Hepatocyte (in vitro differentiated cells): Measurements from ENCODE around the gene CCDC154.

Source experiments
- CTCF ChIP-seq: fragments of 200-600 bp; sonication (generic); IDR thresholded peaks from 2 replicates; pipeline ENCODE4 v1.5.1; 2016; ENCODE audit warnings: antibody characterized with exemption, mild to moderate bottlenecking; ENCODE audit not compliant: poor library complexity
- EZH2 ChIP-seq: fragments of 200-600 bp; sonication (generic); IDR thresholded peaks from 2 replicates; pipeline ENCODE4 v1.6.1; 2016; ENCODE audit warnings: antibody characterized with exemption, mild to moderate bottlenecking, borderline replicate concordance
- EZH2phosphoT487 ChIP-seq: fragments of 200-600 bp; sonication (generic); IDR thresholded peaks from one replicate; pipeline ENCODE4 v1.6.1; 2018; ENCODE audit warnings: antibody characterized with exemption, mild to moderate bottlenecking, low read depth, moderate library complexity; ENCODE audit not compliant: unreplicated experiment, severe bottlenecking

GRCh38 chr16:1433263-1433560, 11.1 kb downstream of the CCDC154 start:
- no peak for TF ChIP-seq CTCF
- no peak for TF ChIP-seq EZH2
- TF ChIP-seq EZH2phosphoT487 = no peak
